ENCODE results near the gene NKAPD1.
A peak's percentile ranks its signal among the peaks of the same experiment; 100 is the strongest.
"Not testable (repeated sequence)": the region's sequence is repeated elsewhere in the genome, so short reads cannot be mapped to it uniquely, and the experiment has no call there.

The NKAPD1 gene

DNA sequence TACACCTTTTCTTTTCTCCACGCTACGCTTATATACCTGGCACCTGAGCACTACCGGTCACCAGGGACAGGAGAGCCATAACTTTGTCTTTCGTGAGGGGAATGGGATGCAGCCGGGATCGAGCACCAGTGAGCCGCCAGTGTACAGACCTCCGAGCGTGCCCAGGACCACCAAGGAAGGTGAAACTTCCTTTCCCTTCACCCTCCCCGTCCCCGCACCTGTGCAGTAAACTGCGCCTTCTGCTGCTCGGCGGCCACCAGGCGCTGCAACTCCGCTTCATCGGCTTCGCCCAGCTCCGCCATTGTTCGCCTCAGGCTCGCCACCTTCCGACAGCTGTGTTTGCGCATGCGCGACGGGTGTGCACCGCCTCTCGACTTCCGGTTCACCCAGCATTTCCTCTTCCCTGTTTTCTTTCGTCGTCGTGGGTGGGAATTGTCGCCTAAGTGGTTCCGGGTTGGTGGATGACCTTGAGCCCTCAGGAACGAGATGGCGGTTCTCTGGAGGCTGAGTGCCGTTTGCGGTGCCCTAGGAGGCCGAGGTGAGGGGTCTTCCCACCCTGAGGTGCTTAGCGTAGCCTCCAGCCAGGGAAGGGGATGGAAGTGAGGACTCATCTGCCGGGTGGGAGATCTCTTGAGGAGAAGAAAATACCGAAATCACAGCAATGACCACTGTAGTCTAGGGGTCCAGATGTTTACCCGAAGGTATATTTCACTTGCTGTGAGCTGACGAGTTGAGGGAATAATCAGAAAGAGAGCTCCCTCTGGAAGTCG, 12.5 kb downstream of the NKAPD1 start, which contains the start of the genes SDHD and TIMM8B:
Gene SDHD (plus strand): TSS at position 452 of the 770 bp plus-strand sequence. CDS start 35 bp downstream, at position 487.
Gene TIMM8B (minus strand): TSS at position 335 of the 770 bp plus-strand sequence. CDS start 33 bp downstream, at position 302.
- DNase-seq: peak; percentile 99

DNA sequence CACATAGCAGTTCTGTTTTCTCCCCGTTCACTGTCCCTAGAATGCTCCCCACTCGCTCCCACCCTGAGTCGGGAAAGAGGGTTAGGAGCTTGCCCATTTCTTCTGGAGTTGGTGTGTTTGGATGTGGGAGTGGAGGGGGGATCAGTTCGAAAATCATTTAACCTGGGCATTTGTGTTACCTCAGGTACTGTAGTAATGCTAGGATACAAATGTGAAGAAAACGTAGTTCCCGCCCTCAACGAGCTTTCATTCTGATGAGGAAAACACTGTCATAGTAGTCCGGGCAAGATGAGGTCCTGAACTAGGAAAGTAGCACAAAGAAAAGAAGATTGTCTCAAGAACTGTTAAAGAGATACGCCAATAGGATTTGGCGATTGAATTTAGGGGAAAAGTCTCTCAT, 13.1 kb downstream of the NKAPD1 start:
- peak; percentile 26 for DNase-seq

DNA sequence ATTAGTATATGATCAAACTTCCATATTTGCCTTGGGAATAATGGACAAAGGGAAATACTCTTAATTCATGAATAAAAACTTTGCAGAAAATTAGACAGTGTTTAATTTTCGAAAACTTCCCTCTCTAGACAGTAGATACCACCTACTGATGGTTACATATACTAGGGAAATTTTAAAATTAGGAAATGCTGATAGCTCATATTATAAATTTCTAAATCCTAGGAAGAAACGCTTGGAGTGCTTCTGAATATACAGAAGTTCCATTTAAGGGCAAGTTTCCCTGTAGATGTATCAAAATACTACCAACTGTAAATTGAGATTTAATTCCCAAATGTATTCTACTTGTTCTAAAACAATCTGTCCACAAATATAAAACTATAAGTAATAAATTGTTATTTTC, 21.2 kb downstream of the NKAPD1 start:
- not testable (repeated sequence) for DNase-seq

DNA sequence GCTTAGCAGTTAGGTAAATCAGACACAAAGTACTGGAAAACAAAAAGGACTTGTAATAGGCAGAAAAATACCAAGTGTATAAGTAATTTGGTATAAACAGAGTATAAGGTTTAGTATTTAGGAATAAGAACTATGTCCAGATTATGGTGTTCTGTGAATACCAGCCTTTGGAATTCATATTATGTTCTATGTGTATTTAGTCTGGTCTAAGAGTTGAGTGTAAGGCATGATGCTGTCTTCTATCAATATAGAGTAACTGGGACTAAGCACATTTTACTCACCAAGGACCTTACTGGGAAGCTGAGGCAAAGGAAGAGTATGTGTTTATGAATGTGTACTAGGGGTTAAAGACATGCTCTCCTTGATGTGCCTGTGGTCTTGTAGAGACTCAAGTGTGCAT, 22.1 kb downstream of the NKAPD1 start:
- DNase-seq: no peak

DNA sequence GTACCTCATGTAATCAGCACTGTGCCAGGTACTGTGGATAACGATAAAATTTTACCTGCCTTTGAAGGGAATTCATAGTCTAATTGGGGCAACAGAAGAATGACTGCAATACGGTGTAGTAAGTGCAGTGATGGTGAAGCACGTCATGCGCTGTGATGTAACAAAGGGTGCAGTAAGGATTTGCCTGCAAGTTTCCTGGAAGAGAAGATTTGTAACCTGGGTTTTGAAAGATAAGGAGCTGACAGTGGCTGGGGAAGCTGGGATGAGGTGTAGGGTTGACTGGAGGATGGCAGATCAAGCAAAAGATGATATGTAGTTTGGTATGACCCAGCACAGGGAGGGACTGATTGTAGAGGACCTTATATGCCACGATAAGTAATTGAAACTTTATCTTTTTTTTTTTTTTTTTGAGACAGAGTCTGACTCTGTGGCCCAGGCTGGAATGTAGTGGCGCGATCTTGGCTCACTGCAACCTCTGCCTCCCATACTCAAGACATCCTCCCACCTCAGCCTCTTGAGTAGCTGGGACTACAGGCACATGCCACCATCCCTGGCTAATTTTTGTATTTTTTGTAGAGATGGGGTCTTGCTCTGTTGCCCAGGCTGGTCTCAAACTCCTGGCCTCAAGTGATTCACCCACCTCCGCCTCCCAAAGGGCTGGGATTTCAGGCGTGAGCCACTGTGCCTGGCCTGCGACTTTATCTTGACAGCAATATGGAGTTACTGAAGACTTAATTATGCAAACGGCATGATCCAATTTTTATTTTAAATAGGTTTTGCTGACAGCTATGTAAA, 23.8 kb downstream of the NKAPD1 start:
- DNase-seq: no peak

DNA sequence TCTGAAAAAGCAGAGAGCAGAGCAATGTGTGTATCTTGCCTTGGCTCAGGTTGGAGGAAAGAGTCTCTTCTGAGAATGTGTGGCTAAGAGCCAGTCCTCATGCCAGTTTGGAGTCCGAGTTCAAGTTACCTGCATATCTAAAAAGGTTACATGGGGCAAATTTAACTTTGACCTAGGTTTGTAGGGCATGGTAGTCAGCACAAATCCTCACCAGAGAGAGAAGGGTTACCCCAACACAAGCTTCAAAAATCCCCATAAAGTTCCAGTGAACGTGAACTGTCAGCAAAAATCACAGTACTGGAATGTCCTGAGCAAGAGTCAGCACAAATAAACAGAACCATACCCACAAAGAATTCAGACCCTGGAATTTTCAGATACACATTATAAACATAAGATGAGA, 26.4 kb downstream of the NKAPD1 start:
- no peak for DNase-seq

DNA sequence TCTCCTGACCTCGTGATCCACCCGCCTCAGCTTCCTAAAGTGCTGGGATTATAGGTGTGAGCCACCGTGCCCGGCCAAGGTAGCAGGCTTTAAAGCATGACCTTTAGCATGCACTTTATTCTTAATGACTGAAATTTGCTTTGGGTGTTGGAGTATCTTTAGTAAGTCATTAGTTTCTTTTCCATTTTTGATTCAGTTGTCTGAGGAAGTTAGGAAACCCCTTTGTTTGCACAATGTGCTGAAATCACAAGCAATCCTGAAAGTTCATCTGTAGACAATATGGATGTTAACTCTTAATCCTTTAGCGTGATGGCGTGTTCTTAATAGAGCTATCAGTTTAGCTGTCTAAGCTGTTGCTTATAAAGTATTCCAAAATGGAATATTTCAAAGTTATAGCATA, 29.3 kb downstream of the NKAPD1 start:
- DNase-seq: no peak

DNA sequence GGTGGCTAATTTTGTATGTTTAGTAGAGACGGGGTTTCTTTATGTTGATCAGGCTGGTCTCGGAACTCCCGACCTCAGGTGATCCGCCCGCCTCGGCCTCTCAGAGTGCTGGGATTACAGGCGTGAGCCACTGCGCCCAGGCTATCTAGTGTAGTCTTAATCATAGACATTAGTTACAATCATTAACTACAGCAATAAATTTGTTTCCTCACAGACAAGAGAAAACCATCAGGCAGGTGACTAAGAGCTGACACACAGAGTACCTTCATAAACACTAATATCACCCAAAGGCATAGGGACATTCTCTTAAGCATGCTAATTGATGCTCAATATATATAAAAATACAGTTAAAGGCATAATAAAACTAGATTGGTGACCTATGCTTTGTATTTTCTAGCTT, 32.0 kb downstream of the NKAPD1 start:
- no peak for DNase-seq

DNA sequence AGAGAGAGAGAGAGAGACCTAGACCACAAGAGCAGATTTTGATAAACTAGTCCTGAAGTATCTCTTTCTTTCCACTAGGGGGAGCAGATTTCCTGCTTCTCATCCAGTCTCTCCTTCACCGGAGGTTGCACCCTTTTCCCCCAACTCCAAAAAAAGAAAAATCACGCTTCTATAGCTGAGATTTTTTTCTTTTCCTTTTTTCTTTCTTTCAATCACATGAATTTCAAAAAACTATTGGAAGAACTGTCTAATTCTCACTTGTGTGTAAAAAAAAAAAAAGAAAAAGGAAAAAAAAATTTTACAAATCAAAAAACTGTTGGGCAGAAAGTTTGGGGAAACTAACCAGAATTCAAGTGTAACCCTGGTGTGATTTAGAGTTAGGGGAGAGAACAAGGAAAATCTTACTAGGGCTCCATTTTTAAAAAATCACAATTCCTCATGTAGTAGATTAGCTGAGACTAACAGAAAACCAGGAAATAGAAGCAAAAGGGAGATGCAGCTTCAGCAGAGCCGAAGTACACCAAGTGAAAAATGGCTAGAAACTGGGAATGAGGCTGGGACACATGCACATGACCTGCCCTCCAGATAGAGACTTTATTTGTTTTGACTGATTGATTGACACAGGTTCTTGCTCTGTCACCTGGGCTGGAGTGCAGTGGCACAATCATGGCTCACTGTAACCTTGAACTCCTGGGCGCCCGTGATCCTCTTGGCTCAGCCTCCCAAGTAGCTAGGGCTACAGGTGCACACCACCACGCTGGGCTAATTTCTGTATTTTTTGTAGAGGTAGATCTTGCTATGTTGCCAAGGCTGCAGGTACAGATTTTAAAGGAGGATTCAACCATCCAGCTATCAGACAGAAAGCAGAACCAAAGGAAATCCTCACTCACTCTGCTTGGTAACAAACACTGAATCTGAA, 39.7 kb downstream of the NKAPD1 start:
- DNase-seq: peak; percentile 83

DNA sequence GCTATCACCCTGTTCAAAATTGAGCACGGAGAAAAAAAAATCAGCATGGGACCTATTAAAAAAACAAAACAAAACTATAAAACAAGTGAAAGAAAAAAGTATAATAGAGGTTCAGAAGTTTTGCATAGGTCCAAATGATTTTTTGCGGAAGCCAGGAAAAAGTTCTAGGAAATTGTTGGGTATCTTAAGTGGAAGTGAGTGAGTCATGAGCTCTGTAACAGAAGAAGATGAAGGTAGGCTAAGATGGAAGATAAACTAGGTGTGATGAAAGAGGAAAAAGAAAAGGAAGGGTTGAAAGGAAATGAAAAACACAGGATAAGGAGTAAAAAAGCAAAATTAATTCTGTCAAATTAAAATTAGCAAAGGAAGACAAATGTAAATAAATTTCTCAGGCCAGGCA, 40.4 kb downstream of the NKAPD1 start:
- DNase-seq: no peak

DNA sequence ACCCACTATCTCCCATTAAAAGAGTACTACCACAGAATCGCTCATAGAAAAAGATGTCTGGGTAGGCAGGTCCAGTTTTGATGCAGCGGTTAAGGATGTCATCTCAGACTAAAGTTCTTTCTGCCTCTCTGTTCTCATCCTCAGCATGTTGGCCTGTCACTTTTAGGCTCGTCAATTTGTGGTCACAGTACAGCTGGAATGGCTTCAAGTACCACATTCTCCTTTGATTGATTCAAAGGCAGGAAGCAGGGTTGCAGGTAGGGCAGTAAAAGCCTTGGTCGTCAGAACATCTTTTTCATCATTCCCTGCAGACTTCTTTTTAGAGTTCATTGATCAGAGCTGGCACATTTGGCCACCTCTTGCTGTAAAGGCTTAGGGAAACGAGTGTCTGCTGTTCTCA, 41.3 kb downstream of the NKAPD1 start:
- no peak for DNase-seq

DNA sequence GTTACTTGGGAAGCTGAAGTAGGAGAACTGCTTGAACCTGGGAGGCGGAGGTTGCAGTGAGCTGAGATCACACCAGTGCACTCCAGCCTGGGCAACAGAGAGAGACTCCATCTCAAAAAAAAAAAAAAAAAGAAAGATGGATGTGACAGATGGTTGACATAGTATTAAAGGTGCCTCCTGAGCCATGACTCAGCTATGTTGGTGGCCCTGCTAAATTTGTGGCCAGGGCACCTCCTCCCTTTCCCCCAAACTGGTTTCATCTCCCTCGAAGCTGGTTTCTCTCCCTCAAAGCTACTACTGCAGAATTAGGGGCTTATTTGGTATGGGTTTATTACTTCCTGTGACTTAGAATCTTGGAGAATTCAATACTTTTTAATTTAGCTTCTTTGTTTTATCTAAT, 44.1 kb downstream of the NKAPD1 start:
- DNase-seq: no peak

DNA sequence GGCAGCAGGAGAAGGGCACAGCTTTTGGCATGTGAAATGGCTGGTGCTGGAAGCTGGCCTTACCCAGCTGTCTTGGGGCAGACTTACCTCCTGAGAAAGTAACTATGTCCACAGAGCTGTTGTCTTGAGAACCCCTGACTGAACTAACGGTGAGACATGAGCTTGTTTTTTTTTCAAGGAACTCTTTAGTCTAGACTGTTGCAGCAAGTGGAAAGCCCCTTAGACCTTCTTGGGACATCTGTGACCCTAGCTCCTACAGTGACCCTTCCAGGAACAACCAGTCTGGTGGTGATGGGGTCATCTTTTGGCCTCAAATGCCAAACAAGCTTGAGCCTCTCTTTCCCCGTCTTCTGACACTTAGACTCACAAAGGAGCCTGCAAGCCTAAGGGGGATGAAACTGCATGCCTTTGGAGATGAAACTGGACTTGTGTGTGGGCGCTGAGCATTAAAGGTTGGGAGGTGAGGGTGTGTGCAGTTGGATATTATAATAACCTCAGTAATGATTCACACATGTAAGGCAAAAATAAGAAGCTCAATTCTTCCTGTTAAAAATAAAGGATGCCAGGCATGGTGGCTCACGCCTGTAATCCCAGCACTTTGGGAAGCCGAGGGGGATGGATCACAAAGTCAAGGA, 48.0 kb downstream of the NKAPD1 start:
- DNase-seq: no peak

DNA sequence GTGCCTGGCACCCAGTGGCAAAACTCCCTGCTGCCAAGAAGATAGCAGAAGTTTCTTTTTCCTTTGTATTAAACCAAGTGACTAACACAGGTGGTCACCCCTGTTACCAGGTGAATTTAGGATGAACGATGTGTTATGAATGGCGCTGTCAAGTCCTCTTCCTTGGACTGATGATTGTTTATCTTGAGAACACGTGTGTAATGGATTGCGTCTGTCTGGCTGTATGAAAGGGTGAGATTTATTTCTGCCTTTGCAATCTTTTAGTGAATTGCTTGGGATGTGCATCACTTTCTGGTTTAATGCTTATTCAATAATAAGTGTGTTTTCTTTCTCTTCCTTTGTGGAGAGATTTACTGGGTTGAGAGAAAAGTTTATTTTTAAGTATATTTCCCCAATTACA, 49.0 kb downstream of the NKAPD1 start:
- DNase-seq: no peak

DNA sequence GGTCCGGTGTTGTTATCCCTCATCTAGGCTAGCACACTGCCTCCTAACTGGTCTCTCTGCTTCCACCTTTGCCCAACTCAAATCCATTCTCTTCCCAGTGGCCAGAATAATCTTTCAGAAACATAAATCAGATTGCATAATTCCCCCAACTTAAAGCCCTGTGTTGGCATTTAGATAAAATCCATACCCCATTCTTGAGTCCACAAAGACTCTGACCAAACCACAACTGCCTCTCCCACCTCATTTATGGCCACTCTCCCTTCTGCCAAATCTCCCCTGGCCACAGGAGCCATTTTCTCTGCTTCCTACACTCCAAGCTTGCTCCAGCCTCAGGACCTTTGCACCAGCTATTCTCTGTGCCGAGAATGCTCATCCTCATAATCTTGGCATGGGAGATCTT, 53.0 kb downstream of the NKAPD1 start:
- no peak for DNase-seq

DNA sequence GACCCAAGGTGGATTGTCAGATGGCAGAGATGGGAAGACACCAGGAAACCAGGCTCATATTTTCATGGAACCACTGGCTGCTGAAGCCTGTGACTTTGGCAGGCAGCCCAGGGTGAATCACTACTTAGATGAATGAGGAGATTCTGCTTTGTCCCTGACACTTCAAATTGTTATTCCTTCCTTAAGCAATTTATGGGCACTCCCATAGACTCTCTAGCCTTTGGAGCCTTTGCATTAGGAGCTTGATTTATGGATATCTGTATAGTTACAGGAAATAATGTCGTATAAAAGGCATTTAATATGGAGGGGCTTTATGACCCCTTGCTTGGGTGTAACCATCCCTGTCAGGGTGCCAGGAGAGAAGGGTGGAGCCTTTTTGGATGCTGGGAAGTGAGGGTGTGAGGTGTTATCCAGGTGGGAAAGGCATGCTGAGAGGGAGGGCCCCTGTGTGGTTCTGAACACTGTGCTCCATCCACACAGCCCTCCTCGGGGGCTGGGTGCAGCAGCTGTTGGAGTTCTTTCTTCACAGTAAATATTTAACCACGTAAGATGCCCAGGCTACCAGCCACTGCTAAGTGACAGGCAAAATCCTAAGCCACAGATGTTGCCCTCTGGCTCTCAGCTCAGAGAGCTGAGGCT, 54.5 kb downstream of the NKAPD1 start:
- DNase-seq: peak; percentile 21

DNA sequence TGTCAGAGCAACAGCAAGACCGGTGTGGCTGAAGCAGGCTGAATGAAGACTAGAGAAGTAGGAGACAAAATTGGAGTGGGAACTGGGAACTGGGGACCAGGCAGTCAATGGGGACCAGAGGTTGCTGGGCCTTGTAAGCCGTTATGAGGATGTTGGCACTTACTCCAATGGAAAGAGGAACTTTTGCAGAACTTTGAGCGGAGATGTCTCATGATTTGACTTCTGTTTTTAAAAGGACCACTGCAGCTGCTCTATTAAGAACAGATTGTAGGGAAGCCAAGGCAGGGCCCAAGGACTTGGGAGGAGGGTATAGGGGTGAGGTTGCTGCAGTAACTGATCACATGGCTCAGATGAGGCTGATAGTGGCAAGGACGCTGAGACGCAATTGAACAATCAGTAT, 55.6 kb downstream of the NKAPD1 start:
- DNase-seq: peak; percentile 43

DNA sequence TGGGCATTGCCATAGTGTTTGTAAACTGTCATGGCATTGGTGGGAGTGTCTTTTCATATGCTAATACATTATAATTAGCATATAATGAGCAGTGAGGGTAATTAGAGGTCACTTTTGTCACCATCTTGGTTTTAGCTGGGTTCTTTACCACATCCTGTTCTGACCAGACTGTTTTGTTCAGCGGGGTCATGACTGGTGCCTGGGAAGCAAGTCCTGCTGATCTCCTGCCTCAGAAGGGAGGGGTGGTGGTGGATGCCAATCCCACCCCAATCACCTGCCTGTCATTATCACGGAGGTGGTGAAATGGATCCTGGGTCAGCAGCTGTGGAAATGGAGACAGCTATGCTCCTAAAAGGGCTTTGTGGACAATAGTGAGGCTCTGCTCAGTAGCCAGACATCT, 58.6 kb downstream of the NKAPD1 start:
- DNase-seq: no peak

DNA sequence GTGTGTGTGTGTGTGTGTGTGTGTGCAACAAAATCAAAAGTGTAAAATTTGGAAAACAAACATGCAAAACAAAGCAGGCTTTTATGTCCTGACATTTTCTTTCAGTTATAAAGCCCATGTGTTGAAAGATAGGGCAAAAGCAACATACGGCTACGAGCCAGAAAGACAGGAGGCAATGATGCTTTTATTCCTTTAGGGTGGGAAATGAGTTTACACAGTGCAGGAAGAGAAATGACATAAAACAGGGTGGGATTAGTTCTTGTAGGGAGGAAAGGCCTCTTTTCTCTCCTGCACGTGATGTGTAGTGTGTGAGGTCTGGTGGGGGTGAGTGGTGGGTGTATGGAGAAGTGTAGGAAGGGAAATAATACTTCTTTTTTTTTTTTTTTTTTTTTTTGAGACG, 60.4 kb downstream of the NKAPD1 start:
- no peak for DNase-seq

Measured in hematopoietic multipotent progenitor cell treated with erythropoietin and hydrocortisone succinate and interleukin-3 and kit ligand, for 6 days (in vitro differentiated cells).